ENCODE results near the gene SUSD1. TPM values are rescaled to one million over a fixed set of nuclear protein-coding genes. Genes with fewer than 3 reads are reported as not detected.

Gene SUSD1
- total RNA-seq, 2 experiments from 2014 or later: 8.3 to 8.7 TPM

DNA sequence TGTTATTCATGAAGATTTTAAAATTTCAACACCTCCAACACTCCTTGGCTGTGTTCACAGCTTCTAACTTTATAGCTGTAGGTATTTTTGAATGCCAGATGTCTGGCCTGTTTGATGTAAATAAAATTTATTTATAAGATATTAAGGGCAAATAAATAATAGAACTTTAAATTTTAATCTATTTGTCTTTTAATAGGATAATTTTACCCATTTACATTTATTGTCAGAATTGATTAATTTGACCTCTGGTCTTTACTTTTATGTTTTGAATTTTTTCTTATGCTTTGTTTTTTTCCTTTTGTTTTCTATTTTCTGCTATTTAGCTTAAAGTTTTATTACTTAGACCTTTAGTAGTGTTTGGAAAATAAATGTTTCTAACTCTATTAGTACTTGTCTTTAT, 183.9 kb downstream of the SUSD1 start:
- POLR2A ChIA-PET: no interaction called here
- ATAC-seq (ENCODE audit: low read depth): no peak
- Mint-ChIP-seq H3K36me3 (peaks cover 4% of the 10 kb centered on the region), H3K27me3 (no peaks in the 10 kb centered on the region), H3K27ac (no peak overlapping the region), H3K9me3 (peaks cover 9% of the 10 kb centered on the region), H3K4me3 (no peak overlapping the region), H3K4me1 (peaks cover 26% of the 10 kb centered on the region)
- no peak for DNase-seq

Other genes with a start within 250 kb of the SUSD1 start
- gene PTBP3, start 158.3 kb upstream of the SUSD1 start, total RNA-seq: 100 to 1,000 TPM; 144 to 155 TPM
- gene HSDL2, start 204.8 kb upstream of the SUSD1 start, total RNA-seq: 10 to 100 TPM; 20.1 to 21.6 TPM

All from activated naive CD8-positive, alpha-beta T cell treated with anti-CD3 and anti-CD28 coated beads, Interleukin-2, amount 10 ng/mL, durations not matched to agents 7 days and 5 days (primary cell).